ENCODE results near the gene PDE4D. TPM values are rescaled to one million over a fixed set of nuclear protein-coding genes. Genes with fewer than 3 reads are reported as not detected.

The PDE4D gene
- total RNA-seq, 1 donor from 2014 or later: 2.3 TPM

DNA sequence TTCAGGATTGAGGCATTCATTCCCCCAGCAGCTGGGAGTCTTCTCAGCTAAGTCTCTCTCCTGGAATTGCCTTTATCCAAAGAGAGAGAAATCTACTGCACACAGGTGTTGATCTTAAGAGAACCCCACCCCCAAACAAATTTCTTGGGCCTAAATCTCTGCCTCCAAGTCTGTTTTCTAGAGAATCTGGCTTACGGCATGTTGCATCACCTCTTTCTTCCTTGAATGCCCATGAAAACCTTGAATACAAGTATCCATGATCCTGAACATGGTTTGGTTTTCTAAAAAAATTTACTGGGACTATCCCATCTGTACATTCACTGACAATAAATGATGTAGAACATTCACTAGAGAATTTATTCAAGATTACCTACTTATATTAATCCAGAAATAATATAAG is 401.6 kb downstream of the PDE4D start:
- no peaks in the 10 kb centered on the region for H3K27me3 Mint-ChIP-seq (ENCODE audit: insufficient read depth, low read depth)
- Histone ChIP-seq H3F3A (ENCODE audit: low read depth) (no peaks in the 10 kb centered on the region), H2AFZ (replicated peaks) (no peak overlapping the region), H3K27ac (no peak overlapping the region), H3K4me3 (no peak overlapping the region), H3K4me2 (no peak overlapping the region), H3K79me2 (ENCODE audit: low read depth) (no peaks in the 10 kb centered on the region), H3K27me3 (no peaks in the 10 kb centered on the region), H3K36me3 (no peaks in the 10 kb centered on the region), H3K9ac (no peak overlapping the region), H4K20me1 (ENCODE audit: low read depth) (no peaks in the 10 kb centered on the region), H3K9me3 (ENCODE audit: low read depth) (no peaks in the 10 kb centered on the region), H3K4me1 (peaks cover 7% of the 10 kb centered on the region)
- peaks cover under 1% of the 10 kb centered on the region for H3K9me3 Mint-ChIP-seq
- no peaks in the 10 kb centered on the region for H3K36me3 Mint-ChIP-seq
- peaks cover 4% of the 10 kb centered on the region for H3K4me1 Mint-ChIP-seq
- DNase-seq (ENCODE audit: low spot score): no peak
- no peak overlapping the region for H3K4me3 Mint-ChIP-seq
- TF ChIP-seq, protein P1, sequence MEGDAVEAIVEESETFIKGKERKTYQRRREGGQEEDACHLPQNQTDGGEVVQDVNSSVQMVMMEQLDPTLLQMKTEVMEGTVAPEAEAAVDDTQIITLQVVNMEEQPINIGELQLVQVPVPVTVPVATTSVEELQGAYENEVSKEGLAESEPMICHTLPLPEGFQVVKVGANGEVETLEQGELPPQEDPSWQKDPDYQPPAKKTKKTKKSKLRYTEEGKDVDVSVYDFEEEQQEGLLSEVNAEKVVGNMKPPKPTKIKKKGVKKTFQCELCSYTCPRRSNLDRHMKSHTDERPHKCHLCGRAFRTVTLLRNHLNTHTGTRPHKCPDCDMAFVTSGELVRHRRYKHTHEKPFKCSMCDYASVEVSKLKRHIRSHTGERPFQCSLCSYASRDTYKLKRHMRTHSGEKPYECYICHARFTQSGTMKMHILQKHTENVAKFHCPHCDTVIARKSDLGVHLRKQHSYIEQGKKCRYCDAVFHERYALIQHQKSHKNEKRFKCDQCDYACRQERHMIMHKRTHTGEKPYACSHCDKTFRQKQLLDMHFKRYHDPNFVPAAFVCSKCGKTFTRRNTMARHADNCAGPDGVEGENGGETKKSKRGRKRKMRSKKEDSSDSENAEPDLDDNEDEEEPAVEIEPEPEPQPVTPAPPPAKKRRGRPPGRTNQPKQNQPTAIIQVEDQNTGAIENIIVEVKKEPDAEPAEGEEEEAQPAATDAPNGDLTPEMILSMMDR (IDR thresholded peaks at IDR 0.05): no peak
- H3K27ac Mint-ChIP-seq: no peak overlapping the region

DNA sequence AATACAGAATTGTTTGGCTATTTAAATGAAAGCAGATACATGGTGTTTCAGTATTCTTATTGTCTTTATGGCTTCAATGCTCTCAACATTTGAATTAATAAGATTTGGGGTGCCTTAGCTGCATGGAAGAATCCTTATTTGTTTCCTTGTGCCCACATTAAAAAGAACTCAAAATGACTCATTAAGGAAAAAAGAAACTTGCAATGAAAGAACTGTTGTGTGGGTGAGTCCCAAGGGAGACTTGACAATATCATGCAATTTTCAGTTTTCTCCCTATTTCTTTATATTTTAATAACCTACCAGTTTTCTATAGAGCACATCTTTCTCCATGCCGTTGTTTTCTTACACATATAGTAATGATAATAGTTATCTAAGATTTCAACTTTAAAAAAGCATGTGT is 404.0 kb downstream of the PDE4D start:
- H4K20me1 ChIP-seq (ENCODE audit: low read depth): no peaks in the 10 kb centered on the region
- no peak overlapping the region for H3K27ac ChIP-seq
- no peaks in the 10 kb centered on the region for H3K79me2 ChIP-seq (ENCODE audit: low read depth)
- no peak overlapping the region for H3K9ac ChIP-seq
- peak overlapping the region; percentile 10 for H2AFZ ChIP-seq (replicated peaks)
- no peak overlapping the region for H3K4me2 ChIP-seq
- H3K27me3 ChIP-seq: no peaks in the 10 kb centered on the region
- TF ChIP-seq EZH2phosphoT487 (IDR thresholded peaks at IDR 0.05) (no peak), EZH2 (IDR thresholded peaks at IDR 0.05) (no peak)
- TF ChIP-seq, protein P1 (IDR thresholded peaks at IDR 0.05): no peak
- no peaks in the 10 kb centered on the region for H3K36me3 ChIP-seq
- Mint-ChIP-seq H3K27me3 (ENCODE audit: insufficient read depth, low read depth) (no peaks in the 10 kb centered on the region), H3K36me3 (no peaks in the 10 kb centered on the region), H3K27ac (no peak overlapping the region), H3K4me1 (peaks cover 4% of the 10 kb centered on the region), H3K4me3 (no peak overlapping the region), H3K9me3 (no peaks in the 10 kb centered on the region)
- no peaks in the 10 kb centered on the region for H3F3A ChIP-seq (ENCODE audit: low read depth)
- H3K4me1 ChIP-seq: peaks cover 7% of the 10 kb centered on the region
- no peak for DNase-seq (ENCODE audit: low spot score)
- H3K4me3 ChIP-seq: no peak overlapping the region
- H3K9me3 ChIP-seq (ENCODE audit: low read depth): no peaks in the 10 kb centered on the region

DNA sequence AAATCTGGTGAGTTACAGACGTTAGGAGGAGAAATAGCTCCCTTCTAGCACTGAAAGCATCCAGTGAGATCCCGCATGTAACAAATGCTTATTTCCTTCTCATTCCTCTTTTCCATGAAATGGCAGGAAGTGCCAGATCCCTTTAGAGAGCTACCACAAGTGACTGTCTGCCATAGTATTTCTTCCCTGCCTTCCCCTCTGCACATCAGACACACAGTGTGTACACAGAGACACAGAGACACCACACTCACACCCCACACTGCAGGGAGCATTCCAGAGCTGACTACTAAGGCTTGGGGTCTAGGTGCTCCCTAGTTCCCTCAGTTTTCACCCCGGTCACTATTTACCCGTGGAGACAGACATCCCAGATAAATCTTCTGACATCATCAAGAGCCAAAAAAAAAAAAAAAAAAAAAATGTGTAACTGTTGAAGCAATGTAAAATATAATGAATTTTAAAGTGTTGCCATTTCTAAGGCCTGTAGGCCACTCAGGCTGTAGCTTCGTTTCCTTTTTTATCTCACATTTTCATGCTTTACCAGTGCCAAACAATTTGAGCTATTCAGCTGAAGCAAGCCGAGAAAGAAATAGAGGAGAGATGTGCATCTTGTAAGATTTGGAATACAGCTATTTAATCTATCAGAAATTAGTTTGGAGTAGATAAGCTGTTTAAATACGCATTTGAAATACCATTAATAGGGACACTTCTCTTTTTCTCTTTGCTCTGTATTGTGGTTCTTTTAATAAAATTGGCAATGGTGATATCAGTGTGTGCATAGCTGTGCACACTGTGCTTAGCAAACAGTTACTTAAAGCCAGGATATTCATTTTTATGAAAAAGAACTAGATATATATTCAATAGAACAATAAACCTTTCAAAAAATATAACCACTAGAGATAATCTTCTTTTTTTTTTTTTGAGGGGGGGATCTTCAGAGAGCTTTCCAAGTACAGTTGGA is 405.5 kb downstream of the PDE4D start:
- DNase-seq (ENCODE audit: low spot score): no peak
- no peaks in the 10 kb centered on the region for H3K9me3 Mint-ChIP-seq
- H4K20me1 ChIP-seq (ENCODE audit: low read depth): no peaks in the 10 kb centered on the region
- no peak overlapping the region for H3K27ac Mint-ChIP-seq
- peaks cover 7% of the 10 kb centered on the region for H3K4me1 ChIP-seq
- TF ChIP-seq, protein P1 (IDR thresholded peaks at IDR 0.05): no peak
- TF ChIP-seq EZH2 (IDR thresholded peaks at IDR 0.05): no peak
- TF ChIP-seq EZH2phosphoT487 (IDR thresholded peaks at IDR 0.05): no peak
- no peak overlapping the region for H3K9ac ChIP-seq
- no peak overlapping the region for H3K4me3 ChIP-seq
- no peak overlapping the region for H3K27ac ChIP-seq
- no peaks in the 10 kb centered on the region for H3K79me2 ChIP-seq (ENCODE audit: low read depth)
- H3K36me3 Mint-ChIP-seq: no peaks in the 10 kb centered on the region
- H3K27me3 ChIP-seq: no peaks in the 10 kb centered on the region
- H3K4me3 Mint-ChIP-seq: no peak overlapping the region
- H3K36me3 ChIP-seq: no peaks in the 10 kb centered on the region
- H3F3A ChIP-seq (ENCODE audit: low read depth): no peaks in the 10 kb centered on the region
- H3K4me2 ChIP-seq: no peak overlapping the region
- H3K9me3 ChIP-seq (ENCODE audit: low read depth): no peaks in the 10 kb centered on the region
- no peaks in the 10 kb centered on the region for H3K27me3 Mint-ChIP-seq (ENCODE audit: insufficient read depth, low read depth)
- no peak overlapping the region for H2AFZ ChIP-seq (replicated peaks)
- H3K4me1 Mint-ChIP-seq: peaks cover 4% of the 10 kb centered on the region

All from neural progenitor cell (in vitro differentiated cells).